ENCODE measurements around the gene SYN1.

SYN1 gene

GRCh38 chrX:47570794-47571193 lies 48.9 kb downstream of the SYN1 start:
- in situ Hi-C loops (cut with MboI; ENCODE audit: low sequenced_read_pairs): no loop called here

GRCh38 chrX:47568656-47569295 lies 50.9 kb downstream of the SYN1 start:
- Histone ChIP-seq H3K9me3 (no peaks in the 10 kb centered on the region), H3K36me3 (replicated peaks) (peaks cover 68% of the 10 kb centered on the region), H3K4me3 (no peak overlapping the region), H3K27me3 (ENCODE audit: low read depth) (no peaks in the 10 kb centered on the region), H3K4me1 (no peaks in the 10 kb centered on the region)
- DNase-seq (ENCODE audit: low spot score in 2 of 2): peak; percentile 22 to 69
- in situ Hi-C loops (cut with MboI; ENCODE audit: low sequenced_read_pairs): no loop called here

More at GRCh38 chrX:47570794-47571193, 48.9 kb downstream of the SYN1 start:
- DNase-seq (ENCODE audit: low spot score in 2 of 2): no peak
- H3K27me3 ChIP-seq (ENCODE audit: low read depth): no peaks in the 10 kb centered on the region
- no peaks in the 10 kb centered on the region for H3K9me3 ChIP-seq
- H3K4me3 ChIP-seq: no peak overlapping the region
- no peaks in the 10 kb centered on the region for H3K4me1 ChIP-seq
- H3K36me3 ChIP-seq (replicated peaks): peaks cover 52% of the 10 kb centered on the region

GRCh38 chrX:47566841-47567240 lies 52.8 kb downstream of the SYN1 start:
- Histone ChIP-seq H3K36me3 (replicated peaks) (peaks cover 79% of the 10 kb centered on the region), H3K4me1 (no peaks in the 10 kb centered on the region), H3K27me3 (ENCODE audit: low read depth) (no peaks in the 10 kb centered on the region), H3K4me3 (no peak overlapping the region), H3K9me3 (no peaks in the 10 kb centered on the region)
- no peak for DNase-seq (ENCODE audit: low spot score in 2 of 2)
- in situ Hi-C loops (cut with MboI; ENCODE audit: low sequenced_read_pairs): no loop called here

DNA sequence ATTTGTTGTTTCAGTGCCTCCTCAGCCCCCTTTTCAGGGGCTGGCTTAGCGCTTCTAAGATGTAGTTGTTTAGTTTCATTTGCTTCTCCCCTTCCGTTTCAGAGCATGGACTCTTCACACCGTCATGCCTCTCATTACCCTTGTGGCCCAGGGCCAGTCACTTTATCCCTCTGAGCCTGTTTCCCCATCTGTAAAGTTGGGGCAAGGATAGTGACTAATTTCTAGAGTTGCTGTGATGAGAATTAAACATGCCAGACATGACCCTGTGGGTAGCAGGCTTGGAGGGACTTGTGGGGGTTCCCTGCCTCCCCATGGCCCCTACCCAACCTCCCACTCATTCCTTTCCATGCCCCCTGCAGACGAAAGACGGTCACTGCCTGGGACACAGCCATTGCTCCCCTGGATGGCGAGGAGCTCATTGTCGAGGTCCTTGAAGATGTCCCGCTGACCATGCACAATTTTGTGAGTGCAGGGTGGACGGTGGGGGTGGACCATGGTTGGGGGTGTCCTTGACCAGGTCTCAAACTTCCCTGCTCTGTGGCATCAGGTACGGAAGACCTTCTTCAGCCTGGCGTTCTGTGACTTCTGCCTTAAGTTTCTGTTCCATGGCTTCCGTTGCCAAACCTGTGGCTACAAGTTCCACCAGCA lies 55.1 kb downstream of the SYN1 start:
- peaks cover 63% of the 10 kb centered on the region for H3K36me3 ChIP-seq (replicated peaks)

GRCh38 chrX:47563801-47564315 lies 55.8 kb downstream of the SYN1 start:
- in situ Hi-C loops (cut with MboI; ENCODE audit: low sequenced_read_pairs): loop anchor here (5.0 kb wide), 1 partner anchor 83 kb away; no protein-coding TSS in a partner anchor
- DNase-seq (ENCODE audit: low spot score in 2 of 2): no peak
- Histone ChIP-seq H3K9me3 (no peaks in the 10 kb centered on the region), H3K27me3 (ENCODE audit: low read depth) (no peaks in the 10 kb centered on the region), H3K4me1 (peaks cover 14% of the 10 kb centered on the region), H3K4me3 (no peak overlapping the region), H3K36me3 (replicated peaks) (peaks cover 57% of the 10 kb centered on the region)

More for the DNA sequence above, 55.1 kb downstream of the SYN1 start:
- Histone ChIP-seq H3K27me3 (ENCODE audit: low read depth) (no peaks in the 10 kb centered on the region), H3K9me3 (no peaks in the 10 kb centered on the region), H3K4me1 (peaks cover 12% of the 10 kb centered on the region), H3K4me3 (no peak overlapping the region)
- DNase-seq (ENCODE audit: low spot score in 2 of 2): no peak
- in situ Hi-C loops (cut with MboI; ENCODE audit: low sequenced_read_pairs): loop anchor here (5.0 kb wide), 1 partner anchor 83 kb away; no protein-coding TSS in a partner anchor

DNA sequence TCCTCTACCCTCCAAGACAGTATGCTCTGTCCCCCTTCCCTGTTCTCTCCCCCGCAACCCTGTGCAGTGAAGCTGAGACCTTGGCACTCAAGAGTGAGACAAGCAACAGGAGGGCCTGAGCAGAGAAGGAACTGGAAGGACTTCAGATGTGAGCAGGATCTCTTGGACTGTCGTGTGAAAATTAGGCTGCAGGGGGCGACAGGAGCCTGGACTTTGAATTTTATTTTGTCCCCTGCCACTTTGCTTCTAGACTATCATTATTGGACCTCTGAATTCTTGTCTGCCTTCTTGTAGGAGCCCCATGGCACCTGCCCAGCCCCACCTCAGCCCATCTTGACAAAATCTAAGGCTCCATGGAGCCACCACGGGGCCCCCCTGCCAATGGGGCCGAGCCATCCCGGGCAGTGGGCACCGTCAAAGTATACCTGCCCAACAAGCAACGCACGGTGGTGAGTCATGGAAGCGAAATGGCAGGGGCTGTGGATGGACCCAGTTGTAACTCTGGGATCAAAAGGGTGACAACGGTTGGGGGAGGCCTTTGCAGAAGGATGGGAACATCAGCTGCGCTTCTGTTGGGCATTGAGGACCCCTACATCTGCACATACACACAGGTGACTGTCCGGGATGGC lies 56.9 kb downstream of the SYN1 start:
- Histone ChIP-seq H3K9me3 (no peaks in the 10 kb centered on the region), H3K27me3 (ENCODE audit: low read depth) (no peaks in the 10 kb centered on the region), H3K36me3 (replicated peaks) (peaks cover 49% of the 10 kb centered on the region), H3K4me3 (no peak overlapping the region), H3K4me1 (peaks cover 14% of the 10 kb centered on the region)
- in situ Hi-C loops (cut with MboI; ENCODE audit: low sequenced_read_pairs): loop anchor here (5.0 kb wide), 1 partner anchor 85 kb away; no protein-coding TSS in a partner anchor
- peak; percentile 11 to 52 for DNase-seq (ENCODE audit: low spot score in 2 of 2)

GRCh38 chrX:47561659-47562151 lies 58.0 kb downstream of the SYN1 start:
- in situ Hi-C loops (cut with MboI; ENCODE audit: low sequenced_read_pairs): loop anchor here (5.0 kb wide), 1 partner anchor 86 kb away; no protein-coding TSS in a partner anchor

GRCh38 chrX:47560934-47561658 lies 58.6 kb downstream of the SYN1 start, which contains the start of gene ARAF:
TSS of gene ARAF (plus strand) at chrX:47561205. CDS start at chrX:47562968, 1,763 bp downstream.
- Histone ChIP-seq H3K27me3 (ENCODE audit: low read depth) (no peaks in the 10 kb centered on the region), H3K9me3 (no peaks in the 10 kb centered on the region), H3K36me3 (replicated peaks) (peaks cover 33% of the 10 kb centered on the region), H3K4me3 (peak within 1 kb of the TSS; percentile 97), H3K4me1 (peaks cover 14% of the 10 kb centered on the region)
- DNase-seq (ENCODE audit: low spot score in 2 of 2): peak; percentile 98 to 100
- in situ Hi-C loops (cut with MboI; ENCODE audit: low sequenced_read_pairs): loop anchor here (5.0 kb wide), 1 partner anchor 86 kb away; no protein-coding TSS in a partner anchor

More at GRCh38 chrX:47561659-47562151, 58.0 kb downstream of the SYN1 start:
- H3K4me1 ChIP-seq: peaks cover 14% of the 10 kb centered on the region
- no peaks in the 10 kb centered on the region for H3K9me3 ChIP-seq
- H3K27me3 ChIP-seq (ENCODE audit: low read depth): no peaks in the 10 kb centered on the region
- DNase-seq (ENCODE audit: low spot score in 2 of 2): no peak
- H3K4me3 ChIP-seq: peak overlapping the region; percentile 97
- peaks cover 39% of the 10 kb centered on the region for H3K36me3 ChIP-seq (replicated peaks)

DNA sequence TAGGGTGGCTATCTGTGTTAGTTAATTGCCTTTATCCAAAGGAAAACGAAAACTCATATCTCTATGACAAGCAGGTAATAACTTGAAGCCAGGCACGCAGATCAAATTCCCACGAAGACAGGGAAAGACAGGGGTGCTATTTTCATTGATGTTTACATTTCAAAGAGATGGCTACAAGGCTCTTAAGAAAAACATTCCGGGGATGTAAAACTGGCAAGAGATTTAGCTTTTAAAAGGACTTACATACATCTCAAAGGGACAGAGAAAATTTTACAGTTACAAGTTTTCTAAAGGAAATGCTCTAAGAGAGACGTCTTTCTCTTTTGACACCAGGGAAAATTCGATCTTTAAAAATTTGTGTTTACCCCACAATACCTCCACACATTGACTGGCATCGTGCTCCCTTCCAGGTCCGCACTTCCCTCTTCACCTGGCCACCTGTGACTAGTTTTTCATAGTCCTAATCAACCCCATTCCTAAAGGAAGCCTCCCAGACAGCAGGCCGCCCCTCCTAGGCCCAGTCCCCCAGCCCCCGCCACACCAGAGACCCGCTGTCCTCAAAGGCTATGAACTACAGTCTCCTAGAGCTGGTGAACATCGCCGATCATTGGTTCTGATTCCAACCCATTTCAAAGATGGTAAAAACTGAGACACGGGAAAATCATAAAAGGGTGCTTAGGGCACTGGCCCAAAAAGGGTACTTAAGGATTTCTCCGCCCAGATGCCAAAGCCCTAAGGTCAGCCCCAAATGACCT lies 59.3 kb downstream of the SYN1 start:
- in situ Hi-C loops (cut with MboI; ENCODE audit: low sequenced_read_pairs): loop anchor here (5.0 kb wide), 1 partner anchor 87 kb away; no protein-coding TSS in a partner anchor
- peaks cover 29% of the 10 kb centered on the region for H3K36me3 ChIP-seq (replicated peaks)
- H3K4me3 ChIP-seq: peak overlapping the region; percentile 97
- no peaks in the 10 kb centered on the region for H3K9me3 ChIP-seq
- peak in 1 of 2 experiments; percentile 43 for DNase-seq (ENCODE audit: low spot score in 2 of 2)
- H3K4me1 ChIP-seq: peaks cover 16% of the 10 kb centered on the region
- H3K27me3 ChIP-seq (ENCODE audit: low read depth): no peaks in the 10 kb centered on the region

GRCh38 chrX:47558436-47558835 lies 61.2 kb downstream of the SYN1 start:
- DNase-seq (ENCODE audit: low spot score in 2 of 2): no peak
- in situ Hi-C loops (cut with MboI; ENCODE audit: low sequenced_read_pairs): no loop called here
- Histone ChIP-seq H3K27me3 (ENCODE audit: low read depth) (no peaks in the 10 kb centered on the region), H3K4me1 (peaks cover 16% of the 10 kb centered on the region), H3K36me3 (replicated peaks) (peaks cover 10% of the 10 kb centered on the region), H3K9me3 (no peaks in the 10 kb centered on the region), H3K4me3 (no peak overlapping the region)

DNA sequence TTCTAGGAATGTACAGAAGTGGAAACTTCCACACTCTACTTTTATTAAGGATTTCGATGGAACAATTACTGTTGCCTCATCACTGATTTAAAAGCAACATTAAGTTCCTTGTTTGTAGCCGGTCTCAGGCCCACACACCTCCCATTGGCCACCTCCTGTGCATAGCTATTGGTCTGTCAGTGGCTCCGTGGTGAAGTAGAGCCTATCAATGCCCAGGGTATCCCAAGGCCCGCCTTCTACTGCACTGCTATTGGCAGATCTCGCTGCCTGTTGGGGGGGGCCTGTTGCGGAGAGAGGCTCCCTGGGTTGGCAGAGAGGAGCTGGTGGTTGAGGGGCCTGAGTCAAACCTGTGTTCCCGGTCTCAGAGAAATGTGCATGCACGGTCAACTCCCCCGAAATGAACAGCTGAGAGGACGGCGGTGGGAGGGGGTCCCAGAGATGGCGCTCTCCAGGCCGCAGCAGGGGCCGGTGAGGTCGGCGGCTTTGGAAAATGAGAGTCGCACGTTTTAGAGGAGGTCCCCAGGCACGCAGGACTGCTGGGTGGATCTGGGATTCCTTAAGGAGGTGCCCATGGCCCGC lies 63.5 kb downstream of the SYN1 start:
- peak; percentile 95 for DNase-seq (ENCODE audit: low spot score in 2 of 2)
- in situ Hi-C loops (cut with MboI; ENCODE audit: low sequenced_read_pairs): no loop called here
- Histone ChIP-seq H3K27me3 (ENCODE audit: low read depth) (no peaks in the 10 kb centered on the region), H3K4me3 (peak overlapping the region; percentile 39), H3K9me3 (no peaks in the 10 kb centered on the region), H3K36me3 (replicated peaks) (no peaks in the 10 kb centered on the region), H3K4me1 (peaks cover 16% of the 10 kb centered on the region)

- Histone ChIP-seq H3K4me3 (no peak overlapping the region), H3K4me1 (peaks cover 4% of the 10 kb centered on the region), H3K27me3 (ENCODE audit: low read depth) (no peaks in the 10 kb centered on the region), H3K9me3 (no peaks in the 10 kb centered on the region), H3K36me3 (replicated peaks) (no peaks in the 10 kb centered on the region)
- in situ Hi-C loops (cut with MboI; ENCODE audit: low sequenced_read_pairs): no loop called here
- no peak for DNase-seq (ENCODE audit: low spot score in 2 of 2)
Measured at GRCh38 chrX:47543496-47543895, 76.2 kb downstream of the SYN1 start.

All from HAP-1 (cell line).